Uterus (tissue), 4 donors: Measurements from ENCODE around the gene FAM227A. TPM values are rescaled to one million over a fixed set of nuclear protein-coding genes. Genes with fewer than 3 reads are reported as not detected.

Experiments used
- DNase-seq, 2 donors: peaks; one replicate each; pipeline ENCODE4 v3.0.0-alpha.2; 2019 to 2020
- H3K27ac ChIP-seq, 2 donors: fragments of 200-600 bp; sonication (generic); 1 replicate in 1 of 2; 2 replicates in 1 of 2; pipeline ENCODE4 v1.5.1; 2016 to 2018
- H3K27me3 ChIP-seq, 2 donors: fragments of 200-600 bp; sonication (generic); one replicate each; pipeline ENCODE4 v1.5.1; 2018 to 2019; ENCODE audit warnings: control low read depth in 1 of 2
- H3K36me3 ChIP-seq, 2 donors: fragments of 200-600 bp; sonication (generic); one replicate each; pipeline ENCODE4 v1.5.1; 2019; ENCODE audit warnings: control low read depth in 1 of 2
- H3K4me1 ChIP-seq, 2 donors: fragments of 200-600 bp; sonication (generic); one replicate each; pipeline ENCODE4 v1.5.1; 2018 to 2019; ENCODE audit warnings: control low read depth in 1 of 2
- H3K4me3 ChIP-seq, 2 donors: fragments of 200-600 bp; sonication (generic); 1 replicate in 1 of 2; 2 replicates in 1 of 2; pipeline ENCODE4 v1.5.1; 2018 to 2019; ENCODE audit warnings: mild to moderate bottlenecking in 1 of 2
- H3K9me3 ChIP-seq, 2 donors: fragments of 200-600 bp; sonication (generic); one replicate each; pipeline ENCODE4 v1.5.1; 2019; ENCODE audit warnings: control low read depth in 1 of 2
- CTCF ChIP-seq, 4 experiments: fragments of 200-600 bp in 2 of 4; fragments of 450-650 bp in 2 of 4; sonication (generic) in 2 of 4; IDR thresholded peaks; one replicate each; pipeline ENCODE4 v1.5.1; 2016 to 2019; ENCODE audit warnings: antibody characterized with exemption in 4 of 4, mild to moderate bottlenecking in 2 of 4, moderate library complexity in 1 of 4
- POLR2A ChIP-seq, 2 donors: fragments of 450-650 bp; IDR thresholded peaks; one replicate each; pipeline ENCODE4 v1.6.1; 2016; ENCODE audit warnings: antibody characterized with exemption in 2 of 2, mild to moderate bottlenecking in 1 of 2, moderate library complexity in 1 of 2
- intact Hi-C: fragments of 100-400 bp; cut with DNase I; formaldehyde crosslinking; loops from one replicate; pipeline ENCODE4 v1.15.1; 2023; ENCODE audit warnings: low total_unique reads
- total RNA-seq, 4 donors: library from RNA; depleted of rRNA in 3 of 4; stranded (reverse); fragments of >200 nt in 3 of 4; gene quantifications; one replicate each; pipeline versions ENCODE4 v1.1.0 to v1.2.4, GENCODE V29; 2014 to 2023
- donor health status: DM: yes; HTN: yes; CAD: no.

The FAM227A gene
- total RNA-seq, 4 donors from 2014 or later: 1.5 to 10.4 (median 4.6) TPM

DNA sequence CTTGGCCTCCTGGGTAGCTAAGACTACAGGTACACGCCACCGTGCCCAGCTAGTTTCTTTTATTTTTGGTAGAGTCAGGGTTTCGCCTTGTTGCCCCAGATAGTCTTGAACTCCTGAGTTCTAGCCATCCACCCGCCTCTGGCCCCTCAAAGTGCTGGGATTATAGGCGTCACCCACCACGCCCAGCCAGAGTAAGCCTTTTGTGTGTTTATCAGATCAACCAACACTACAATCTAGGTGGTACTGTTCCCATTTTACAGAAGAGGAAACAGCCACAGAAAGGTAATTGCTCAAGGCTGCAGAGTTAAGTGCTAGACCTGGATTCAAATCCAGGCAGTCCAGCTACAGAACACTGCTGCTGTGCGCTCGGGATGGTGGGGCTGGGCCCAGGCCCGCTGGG lies 28.7 kb upstream of the FAM227A start:
- TF ChIP-seq CTCF (IDR thresholded peaks at IDR 0.05): no peak
- no peak for TF ChIP-seq POLR2A (IDR thresholded peaks at IDR 0.05)
- no peak overlapping the region for H3K27ac ChIP-seq
- intact Hi-C loops: no loop called here
- no peak for DNase-seq
- no peaks in the 10 kb centered on the region for H3K27me3 ChIP-seq
- no peaks in the 10 kb centered on the region for H3K4me1 ChIP-seq
- no peak overlapping the region for H3K4me3 ChIP-seq
- no peaks in the 10 kb centered on the region for H3K36me3 ChIP-seq
- no peaks in the 10 kb centered on the region for H3K9me3 ChIP-seq

DNA sequence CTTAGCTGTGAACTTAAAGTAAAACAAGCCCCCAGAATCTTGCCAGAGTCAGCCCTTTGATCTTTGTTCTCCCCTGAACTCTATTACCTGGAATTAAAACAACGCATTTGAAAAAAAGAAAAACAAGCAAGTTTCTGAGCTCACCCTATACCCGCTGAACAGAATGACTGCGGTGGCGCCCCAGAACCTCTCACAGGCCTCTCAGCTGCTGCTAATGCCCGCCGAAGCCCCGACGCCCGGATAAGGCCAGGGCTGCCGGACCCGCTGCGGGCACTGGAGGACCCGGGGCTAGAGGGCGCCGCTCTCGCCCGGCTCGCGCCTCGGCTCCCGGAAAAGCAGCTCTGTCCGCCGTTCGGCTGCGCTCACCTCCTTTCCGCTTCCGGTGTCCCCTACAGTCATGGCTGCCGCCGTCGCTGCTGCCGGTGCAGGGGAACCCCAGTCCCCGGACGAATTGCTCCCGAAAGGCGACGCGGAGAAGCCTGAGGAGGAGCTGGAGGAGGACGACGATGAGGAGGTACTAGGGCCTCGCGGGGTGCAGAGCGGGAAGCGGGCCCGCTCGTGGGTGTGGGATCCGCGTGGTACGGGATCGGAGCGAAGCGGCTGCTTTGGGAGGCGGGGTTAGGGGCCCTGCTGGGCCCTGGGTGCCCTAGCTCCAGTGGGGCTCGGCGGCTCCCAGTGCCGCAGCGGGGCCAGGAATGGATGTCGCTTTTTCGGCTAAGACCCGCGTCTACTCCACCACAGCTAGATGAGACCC lies 25.6 kb upstream of the FAM227A start, which contains the start of gene TOMM22:
TSS of gene TOMM22 (plus strand) at position 376 of the 754 bp plus-strand sequence. CDS start at position 398, 22 bp downstream.
- TF ChIP-seq CTCF (IDR thresholded peaks at IDR 0.05) (peak; percentile 63 to 92 (median 86)), POLR2A (IDR thresholded peaks at IDR 0.05) (peak; percentile 35 to 49)
- H3K4me3 ChIP-seq: peak within 1 kb of the TSS; percentile 80 to 95
- intact Hi-C loops: no loop called here
- H3K27me3 ChIP-seq: no peaks in the 10 kb centered on the region
- DNase-seq: peak; percentile 78 to 87
- H3K9me3 ChIP-seq: no peaks in the 10 kb centered on the region
- no peaks in the 10 kb centered on the region for H3K36me3 ChIP-seq
- no peaks in the 10 kb centered on the region for H3K4me1 ChIP-seq
- peak within 1 kb of the TSS; percentile 66 to 68 for H3K27ac ChIP-seq

DNA sequence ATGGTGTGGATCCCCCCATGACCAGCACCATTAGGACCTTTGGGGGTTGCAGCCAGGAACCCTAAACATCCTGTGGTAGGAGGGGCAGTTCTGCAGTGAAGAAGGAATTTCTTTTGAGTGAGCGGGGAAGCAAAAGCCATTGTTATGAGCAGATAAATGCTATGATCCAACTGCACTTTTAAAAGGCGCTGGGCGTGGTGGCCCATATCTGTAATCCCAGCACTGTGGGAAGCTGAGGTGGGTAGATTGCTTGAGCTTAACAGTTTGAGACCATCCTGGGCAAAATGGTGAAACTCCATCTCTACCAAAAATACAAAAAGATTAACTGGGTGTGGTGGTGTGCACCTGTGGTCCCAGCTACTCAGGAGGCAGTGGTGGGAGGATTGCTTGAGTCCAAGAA lies 19.6 kb upstream of the FAM227A start:
- no peaks in the 10 kb centered on the region for H3K4me1 ChIP-seq
- no peaks in the 10 kb centered on the region for H3K9me3 ChIP-seq
- intact Hi-C loops: no loop called here
- DNase-seq: no peak
- no peak overlapping the region for H3K27ac ChIP-seq
- no peak for TF ChIP-seq POLR2A (IDR thresholded peaks at IDR 0.05)
- no peak for TF ChIP-seq CTCF (IDR thresholded peaks at IDR 0.05)
- no peaks in the 10 kb centered on the region for H3K27me3 ChIP-seq
- H3K4me3 ChIP-seq: no peak overlapping the region
- no peaks in the 10 kb centered on the region for H3K36me3 ChIP-seq

DNA sequence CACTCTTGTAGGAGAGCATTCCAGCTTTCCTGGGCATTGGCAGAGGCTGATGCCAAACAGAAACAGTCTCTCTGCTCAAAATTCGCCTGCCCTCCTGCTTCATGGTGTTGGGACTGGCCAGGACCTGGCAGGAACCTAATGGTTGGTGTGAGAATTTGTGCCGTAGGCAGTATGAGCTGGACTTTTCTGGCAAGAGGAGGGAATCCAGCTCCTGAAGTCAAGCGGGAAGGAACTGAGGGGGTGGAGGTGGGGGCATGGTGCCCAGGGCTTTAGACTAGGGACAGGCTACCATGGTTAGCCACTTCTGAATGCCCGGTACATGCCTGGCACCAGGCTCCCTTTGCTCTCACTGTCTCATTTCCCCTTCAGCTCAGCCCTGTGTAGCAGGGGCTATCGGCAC lies 18.7 kb upstream of the FAM227A start:
- no peaks in the 10 kb centered on the region for H3K27me3 ChIP-seq
- no peak overlapping the region for H3K27ac ChIP-seq
- no peak overlapping the region for H3K4me3 ChIP-seq
- H3K4me1 ChIP-seq: no peaks in the 10 kb centered on the region
- no peaks in the 10 kb centered on the region for H3K36me3 ChIP-seq
- intact Hi-C loops: no loop called here
- no peaks in the 10 kb centered on the region for H3K9me3 ChIP-seq
- DNase-seq: no peak
- TF ChIP-seq POLR2A (IDR thresholded peaks at IDR 0.05): no peak
- no peak for TF ChIP-seq CTCF (IDR thresholded peaks at IDR 0.05)

- intact Hi-C loops: no loop called here
- no peak for DNase-seq
- TF ChIP-seq CTCF (IDR thresholded peaks at IDR 0.05) (no peak), POLR2A (IDR thresholded peaks at IDR 0.05) (no peak)
Measured at GRCh38 chr22:38657045-38657909, 1.1 kb upstream of the FAM227A start.

More at GRCh38 chr22:38657045-38657909, 1.1 kb upstream of the FAM227A start:
- no peaks in the 10 kb centered on the region for H3K9me3 ChIP-seq
- H3K27me3 ChIP-seq: no peaks in the 10 kb centered on the region
- peak overlapping the region; percentile 83 to 93 for H3K27ac ChIP-seq
- peak overlapping the region; percentile 90 to 91 for H3K4me3 ChIP-seq
- H3K4me1 ChIP-seq: no peaks in the 10 kb centered on the region
- H3K36me3 ChIP-seq: no peaks in the 10 kb centered on the region
